ENCODE results near the gene TCF23.

TCF23 gene

DNA sequence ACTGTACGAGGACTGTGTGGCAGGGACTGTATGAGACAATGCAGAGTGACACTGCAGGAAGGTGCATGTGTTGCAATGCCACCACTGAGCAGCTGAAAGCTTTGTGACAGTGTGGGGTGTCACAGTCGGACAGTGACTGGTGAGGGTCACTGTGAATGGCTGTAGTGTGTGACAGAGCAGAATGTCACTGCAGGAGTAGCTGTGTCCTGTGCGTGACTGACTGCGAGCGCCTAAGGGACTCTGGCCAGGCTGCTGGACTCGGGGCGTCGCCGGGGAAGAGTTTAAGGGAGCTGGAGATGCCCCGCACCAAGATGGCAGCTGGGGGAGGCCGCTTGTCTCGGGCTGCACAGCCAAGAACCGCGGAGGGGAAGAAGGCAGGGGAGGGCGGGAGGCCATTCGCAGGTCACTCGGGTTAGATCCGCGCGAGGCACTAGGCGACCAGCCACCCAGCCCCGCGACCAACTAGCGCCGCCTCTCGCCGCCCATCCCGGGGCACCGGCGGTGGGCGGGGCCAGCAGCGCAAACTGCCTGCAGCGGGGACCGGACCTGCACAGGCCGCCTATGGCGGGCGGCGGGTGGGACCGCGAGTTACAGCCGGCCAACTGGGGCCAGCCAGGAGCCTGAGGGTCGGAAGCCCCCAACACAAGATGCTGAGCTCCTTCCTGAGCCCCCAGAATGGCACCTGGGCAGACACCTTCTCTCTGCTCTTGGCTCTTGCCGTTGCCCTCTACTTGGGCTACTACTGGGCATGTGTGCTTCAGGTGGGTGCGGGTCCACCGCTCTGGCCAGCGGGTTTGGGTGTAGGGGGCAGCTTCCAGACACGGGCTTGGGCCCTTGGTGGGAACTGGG is 25.3 kb upstream of the TCF23 start, which contains the start of gene ABHD1 (continued):
- TF ChIP-seq, protein P1, sequence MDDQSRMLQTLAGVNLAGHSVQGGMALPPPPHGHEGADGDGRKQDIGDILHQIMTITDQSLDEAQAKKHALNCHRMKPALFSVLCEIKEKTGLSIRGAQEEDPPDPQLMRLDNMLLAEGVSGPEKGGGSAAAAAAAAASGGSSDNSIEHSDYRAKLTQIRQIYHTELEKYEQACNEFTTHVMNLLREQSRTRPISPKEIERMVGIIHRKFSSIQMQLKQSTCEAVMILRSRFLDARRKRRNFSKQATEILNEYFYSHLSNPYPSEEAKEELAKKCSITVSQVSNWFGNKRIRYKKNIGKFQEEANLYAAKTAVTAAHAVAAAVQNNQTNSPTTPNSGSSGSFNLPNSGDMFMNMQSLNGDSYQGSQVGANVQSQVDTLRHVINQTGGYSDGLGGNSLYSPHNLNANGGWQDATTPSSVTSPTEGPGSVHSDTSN (CRISPR knock-in tag; IDR thresholded peaks at IDR 0.05) = peak; percentile 58; the same call in 1 of the 2 replicates
- TF ChIP-seq KLF1 (tag by site-specific recombination; IDR thresholded peaks at IDR 0.05) (peak; percentile 62), ZNF394 (tag by site-specific recombination; IDR thresholded peaks at IDR 0.05; ENCODE audit: borderline replicate concordance) (peak; percentile 55; the same call in 1 of the 2 replicates), ZNF341 (tag by site-specific recombination; IDR thresholded peaks at IDR 0.05; ENCODE audit: low read depth) (peak; percentile 32; the same call in 1 of the 2 replicates), ZNF138 (tag by site-specific recombination; IDR thresholded peaks at IDR 0.05; ENCODE audit: borderline replicate concordance) (no peak), KLF9 (tag by site-specific recombination; IDR thresholded peaks at IDR 0.05; ENCODE audit: low read depth) (peak; percentile 74), ZBTB17 (tag by site-specific recombination; IDR thresholded peaks at IDR 0.05) (peak; percentile 44; the same call in 1 of the 2 replicates), ZNF423 (tag by site-specific recombination; IDR thresholded peaks at IDR 0.05) (no peak), ZNF791 (tag by site-specific recombination; IDR thresholded peaks at IDR 0.05) (no peak), ZNF76 (tag by site-specific recombination; IDR thresholded peaks at IDR 0.05; ENCODE audit: borderline replicate concordance, low read depth) (peak; percentile 67; the same call in 1 of the 2 replicates), SP3 (tag by site-specific recombination; IDR thresholded peaks at IDR 0.05) (peak; percentile 91), SP2 (tag by site-specific recombination; IDR thresholded peaks at IDR 0.05) (peak; percentile 65)
- TF ChIP-seq, protein P2, sequence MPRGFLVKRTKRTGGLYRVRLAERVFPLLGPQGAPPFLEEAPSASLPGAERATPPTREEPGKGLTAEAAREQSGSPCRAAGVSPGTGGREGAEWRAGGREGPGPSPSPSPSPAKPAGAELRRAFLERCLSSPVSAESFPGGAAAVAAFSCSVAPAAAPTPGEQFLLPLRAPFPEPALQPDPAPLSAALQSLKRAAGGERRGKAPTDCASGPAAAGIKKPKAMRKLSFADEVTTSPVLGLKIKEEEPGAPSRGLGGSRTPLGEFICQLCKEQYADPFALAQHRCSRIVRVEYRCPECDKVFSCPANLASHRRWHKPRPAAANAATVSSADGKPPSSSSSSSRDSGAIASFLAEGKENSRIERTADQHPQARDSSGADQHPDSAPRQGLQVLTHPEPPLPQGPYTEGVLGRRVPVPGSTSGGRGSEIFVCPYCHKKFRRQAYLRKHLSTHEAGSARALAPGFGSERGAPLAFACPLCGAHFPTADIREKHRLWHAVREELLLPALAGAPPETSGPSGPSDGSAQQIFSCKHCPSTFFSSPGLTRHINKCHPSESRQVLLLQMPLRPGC (tag by site-specific recombination; IDR thresholded peaks at IDR 0.05) = 0 out of 2 replicates have a peak, but pooled peaks have one; percentile 31
- TF ChIP-seq, protein P3, sequence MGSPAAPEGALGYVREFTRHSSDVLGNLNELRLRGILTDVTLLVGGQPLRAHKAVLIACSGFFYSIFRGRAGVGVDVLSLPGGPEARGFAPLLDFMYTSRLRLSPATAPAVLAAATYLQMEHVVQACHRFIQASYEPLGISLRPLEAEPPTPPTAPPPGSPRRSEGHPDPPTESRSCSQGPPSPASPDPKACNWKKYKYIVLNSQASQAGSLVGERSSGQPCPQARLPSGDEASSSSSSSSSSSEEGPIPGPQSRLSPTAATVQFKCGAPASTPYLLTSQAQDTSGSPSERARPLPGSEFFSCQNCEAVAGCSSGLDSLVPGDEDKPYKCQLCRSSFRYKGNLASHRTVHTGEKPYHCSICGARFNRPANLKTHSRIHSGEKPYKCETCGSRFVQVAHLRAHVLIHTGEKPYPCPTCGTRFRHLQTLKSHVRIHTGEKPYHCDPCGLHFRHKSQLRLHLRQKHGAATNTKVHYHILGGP (tag by site-specific recombination; IDR thresholded peaks at IDR 0.05) = no peak
- TF ChIP-seq, protein P4, sequence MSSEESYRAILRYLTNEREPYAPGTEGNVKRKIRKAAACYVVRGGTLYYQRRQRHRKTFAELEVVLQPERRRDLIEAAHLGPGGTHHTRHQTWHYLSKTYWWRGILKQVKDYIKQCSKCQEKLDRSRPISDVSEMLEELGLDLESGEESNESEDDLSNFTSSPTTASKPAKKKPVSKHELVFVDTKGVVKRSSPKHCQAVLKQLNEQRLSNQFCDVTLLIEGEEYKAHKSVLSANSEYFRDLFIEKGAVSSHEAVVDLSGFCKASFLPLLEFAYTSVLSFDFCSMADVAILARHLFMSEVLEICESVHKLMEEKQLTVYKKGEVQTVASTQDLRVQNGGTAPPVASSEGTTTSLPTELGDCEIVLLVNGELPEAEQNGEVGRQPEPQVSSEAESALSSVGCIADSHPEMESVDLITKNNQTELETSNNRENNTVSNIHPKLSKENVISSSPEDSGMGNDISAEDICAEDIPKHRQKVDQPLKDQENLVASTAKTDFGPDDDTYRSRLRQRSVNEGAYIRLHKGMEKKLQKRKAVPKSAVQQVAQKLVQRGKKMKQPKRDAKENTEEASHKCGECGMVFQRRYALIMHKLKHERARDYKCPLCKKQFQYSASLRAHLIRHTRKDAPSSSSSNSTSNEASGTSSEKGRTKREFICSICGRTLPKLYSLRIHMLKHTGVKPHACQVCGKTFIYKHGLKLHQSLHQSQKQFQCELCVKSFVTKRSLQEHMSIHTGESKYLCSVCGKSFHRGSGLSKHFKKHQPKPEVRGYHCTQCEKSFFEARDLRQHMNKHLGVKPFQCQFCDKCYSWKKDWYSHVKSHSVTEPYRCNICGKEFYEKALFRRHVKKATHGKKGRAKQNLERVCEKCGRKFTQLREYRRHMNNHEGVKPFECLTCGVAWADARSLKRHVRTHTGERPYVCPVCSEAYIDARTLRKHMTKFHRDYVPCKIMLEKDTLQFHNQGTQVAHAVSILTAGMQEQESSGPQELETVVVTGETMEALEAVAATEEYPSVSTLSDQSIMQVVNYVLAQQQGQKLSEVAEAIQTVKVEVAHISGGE (tag by site-specific recombination; conservative IDR thresholded peaks at IDR 0.05; ENCODE audit: low read depth) = peak; percentile 38; the same call in 1 of the 2 replicates
- TF ChIP-seq, protein P5, sequence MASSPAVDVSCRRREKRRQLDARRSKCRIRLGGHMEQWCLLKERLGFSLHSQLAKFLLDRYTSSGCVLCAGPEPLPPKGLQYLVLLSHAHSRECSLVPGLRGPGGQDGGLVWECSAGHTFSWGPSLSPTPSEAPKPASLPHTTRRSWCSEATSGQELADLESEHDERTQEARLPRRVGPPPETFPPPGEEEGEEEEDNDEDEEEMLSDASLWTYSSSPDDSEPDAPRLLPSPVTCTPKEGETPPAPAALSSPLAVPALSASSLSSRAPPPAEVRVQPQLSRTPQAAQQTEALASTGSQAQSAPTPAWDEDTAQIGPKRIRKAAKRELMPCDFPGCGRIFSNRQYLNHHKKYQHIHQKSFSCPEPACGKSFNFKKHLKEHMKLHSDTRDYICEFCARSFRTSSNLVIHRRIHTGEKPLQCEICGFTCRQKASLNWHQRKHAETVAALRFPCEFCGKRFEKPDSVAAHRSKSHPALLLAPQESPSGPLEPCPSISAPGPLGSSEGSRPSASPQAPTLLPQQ (tag by site-specific recombination; IDR thresholded peaks at IDR 0.05) = 0 out of 2 replicates have a peak, but pooled peaks have one; percentile 42
- TF ChIP-seq, protein P6, sequence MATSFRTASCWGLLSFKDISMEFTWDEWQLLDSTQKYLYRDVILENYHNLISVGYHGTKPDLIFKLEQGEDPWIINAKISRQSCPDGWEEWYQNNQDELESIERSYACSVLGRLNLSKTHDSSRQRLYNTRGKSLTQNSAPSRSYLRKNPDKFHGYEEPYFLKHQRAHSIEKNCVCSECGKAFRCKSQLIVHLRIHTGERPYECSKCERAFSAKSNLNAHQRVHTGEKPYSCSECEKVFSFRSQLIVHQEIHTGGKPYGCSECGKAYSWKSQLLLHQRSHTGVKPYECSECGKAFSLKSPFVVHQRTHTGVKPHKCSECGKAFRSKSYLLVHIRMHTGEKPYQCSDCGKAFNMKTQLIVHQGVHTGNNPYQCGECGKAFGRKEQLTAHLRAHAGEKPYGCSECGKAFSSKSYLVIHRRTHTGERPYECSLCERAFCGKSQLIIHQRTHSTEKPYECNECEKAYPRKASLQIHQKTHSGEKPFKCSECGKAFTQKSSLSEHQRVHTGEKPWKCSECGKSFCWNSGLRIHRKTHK (tag by site-specific recombination; IDR thresholded peaks at IDR 0.05) = no peak
- TF ChIP-seq, protein P7, sequence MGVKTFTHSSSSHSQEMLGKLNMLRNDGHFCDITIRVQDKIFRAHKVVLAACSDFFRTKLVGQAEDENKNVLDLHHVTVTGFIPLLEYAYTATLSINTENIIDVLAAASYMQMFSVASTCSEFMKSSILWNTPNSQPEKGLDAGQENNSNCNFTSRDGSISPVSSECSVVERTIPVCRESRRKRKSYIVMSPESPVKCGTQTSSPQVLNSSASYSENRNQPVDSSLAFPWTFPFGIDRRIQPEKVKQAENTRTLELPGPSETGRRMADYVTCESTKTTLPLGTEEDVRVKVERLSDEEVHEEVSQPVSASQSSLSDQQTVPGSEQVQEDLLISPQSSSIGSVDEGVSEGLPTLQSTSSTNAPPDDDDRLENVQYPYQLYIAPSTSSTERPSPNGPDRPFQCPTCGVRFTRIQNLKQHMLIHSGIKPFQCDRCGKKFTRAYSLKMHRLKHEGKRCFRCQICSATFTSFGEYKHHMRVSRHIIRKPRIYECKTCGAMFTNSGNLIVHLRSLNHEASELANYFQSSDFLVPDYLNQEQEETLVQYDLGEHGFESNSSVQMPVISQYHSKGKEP (tag by site-specific recombination; IDR thresholded peaks at IDR 0.05) = peak; percentile 53
- TF ChIP-seq, protein P8, sequence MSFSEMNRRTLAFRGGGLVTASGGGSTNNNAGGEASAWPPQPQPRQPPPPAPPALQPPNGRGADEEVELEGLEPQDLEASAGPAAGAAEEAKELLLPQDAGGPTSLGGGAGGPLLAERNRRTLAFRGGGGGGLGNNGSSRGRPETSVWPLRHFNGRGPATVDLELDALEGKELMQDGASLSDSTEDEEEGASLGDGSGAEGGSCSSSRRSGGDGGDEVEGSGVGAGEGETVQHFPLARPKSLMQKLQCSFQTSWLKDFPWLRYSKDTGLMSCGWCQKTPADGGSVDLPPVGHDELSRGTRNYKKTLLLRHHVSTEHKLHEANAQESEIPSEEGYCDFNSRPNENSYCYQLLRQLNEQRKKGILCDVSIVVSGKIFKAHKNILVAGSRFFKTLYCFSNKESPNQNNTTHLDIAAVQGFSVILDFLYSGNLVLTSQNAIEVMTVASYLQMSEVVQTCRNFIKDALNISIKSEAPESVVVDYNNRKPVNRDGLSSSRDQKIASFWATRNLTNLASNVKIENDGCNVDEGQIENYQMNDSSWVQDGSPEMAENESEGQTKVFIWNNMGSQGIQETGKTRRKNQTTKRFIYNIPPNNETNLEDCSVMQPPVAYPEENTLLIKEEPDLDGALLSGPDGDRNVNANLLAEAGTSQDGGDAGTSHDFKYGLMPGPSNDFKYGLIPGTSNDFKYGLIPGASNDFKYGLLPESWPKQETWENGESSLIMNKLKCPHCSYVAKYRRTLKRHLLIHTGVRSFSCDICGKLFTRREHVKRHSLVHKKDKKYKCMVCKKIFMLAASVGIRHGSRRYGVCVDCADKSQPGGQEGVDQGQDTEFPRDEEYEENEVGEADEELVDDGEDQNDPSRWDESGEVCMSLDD (tag by site-specific recombination; IDR thresholded peaks at IDR 0.05) = 0 out of 2 replicates have a peak, but pooled peaks have one; percentile 37

All from HEK293 (cell line).